Measurements from ENCODE around the gene SERTAD4.

DNA sequence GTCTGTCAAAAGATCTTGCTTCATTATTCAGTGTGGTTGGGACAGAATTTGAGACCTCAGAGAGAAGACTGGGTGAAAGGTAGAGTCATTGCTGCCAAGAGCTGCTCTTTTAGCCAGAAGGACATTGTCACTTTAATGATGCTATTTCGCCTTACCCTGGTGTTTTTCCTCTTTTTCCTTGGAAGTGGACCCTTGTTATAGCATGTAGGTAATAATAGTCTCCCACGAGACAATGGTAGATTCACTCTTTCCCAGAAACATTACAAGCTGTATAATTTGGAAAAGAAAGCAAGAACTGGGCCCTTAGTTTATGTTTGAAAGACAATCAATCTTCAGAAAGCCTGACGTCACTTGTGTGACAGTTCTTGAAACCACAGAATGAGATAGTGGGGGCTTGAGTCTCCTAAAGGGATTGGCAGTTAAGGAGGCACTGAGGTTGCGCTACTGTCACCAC is 3.8 kb downstream of the SERTAD4 start:
- TF ChIP-seq, protein P1, sequence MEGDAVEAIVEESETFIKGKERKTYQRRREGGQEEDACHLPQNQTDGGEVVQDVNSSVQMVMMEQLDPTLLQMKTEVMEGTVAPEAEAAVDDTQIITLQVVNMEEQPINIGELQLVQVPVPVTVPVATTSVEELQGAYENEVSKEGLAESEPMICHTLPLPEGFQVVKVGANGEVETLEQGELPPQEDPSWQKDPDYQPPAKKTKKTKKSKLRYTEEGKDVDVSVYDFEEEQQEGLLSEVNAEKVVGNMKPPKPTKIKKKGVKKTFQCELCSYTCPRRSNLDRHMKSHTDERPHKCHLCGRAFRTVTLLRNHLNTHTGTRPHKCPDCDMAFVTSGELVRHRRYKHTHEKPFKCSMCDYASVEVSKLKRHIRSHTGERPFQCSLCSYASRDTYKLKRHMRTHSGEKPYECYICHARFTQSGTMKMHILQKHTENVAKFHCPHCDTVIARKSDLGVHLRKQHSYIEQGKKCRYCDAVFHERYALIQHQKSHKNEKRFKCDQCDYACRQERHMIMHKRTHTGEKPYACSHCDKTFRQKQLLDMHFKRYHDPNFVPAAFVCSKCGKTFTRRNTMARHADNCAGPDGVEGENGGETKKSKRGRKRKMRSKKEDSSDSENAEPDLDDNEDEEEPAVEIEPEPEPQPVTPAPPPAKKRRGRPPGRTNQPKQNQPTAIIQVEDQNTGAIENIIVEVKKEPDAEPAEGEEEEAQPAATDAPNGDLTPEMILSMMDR (IDR thresholded peaks at IDR 0.05 in 2 of 3, conservative IDR thresholded peaks at IDR 0.05 in 1 of 3; ENCODE audit: control insufficient read depth in 2 of 3, extremely low read depth in 1 of 3, insufficient read depth in 1 of 3, low read depth in 3 of 3, low read length in 3 of 3), result no peak
- no peak for TF ChIP-seq ESRRA (IDR thresholded peaks at IDR 0.05; ENCODE audit: low read length)
